H1 (cell line): ENCODE results near the gene RFX3. TPM values are rescaled to one million over a fixed set of nuclear protein-coding genes. Genes with fewer than 3 reads are reported as not detected.

Source experiments
- ATF2 ChIP-seq: IDR thresholded peaks from 2 replicates; pipeline ENCODE4 v1.6.1; 2012; ENCODE audit warnings: low read length, inconsistent platforms
- CREB1 ChIP-seq: IDR thresholded peaks from 2 replicates; pipeline ENCODE4 v1.6.1; 2012; ENCODE audit warnings: inconsistent platforms
- GABPA ChIP-seq: IDR thresholded peaks from 2 replicates; pipeline ENCODE4 v1.6.1; 2011; ENCODE audit warnings: mild to moderate bottlenecking, low read length, moderate library complexity, borderline replicate concordance; ENCODE audit not compliant: insufficient read depth
- HDAC2 ChIP-seq, 2 experiments: fragments of 300-600 bp in 1 of 2; sonication (generic) in 1 of 2; IDR thresholded peaks; 2 replicates each; pipeline ENCODE4 v1.6.1; 2011 to 2012; ENCODE audit warnings: low read depth in 2 of 2, low read length in 2 of 2, mild to moderate bottlenecking in 2 of 2, moderate library complexity in 2 of 2, borderline replicate concordance in 1 of 2, inconsistent platforms in 1 of 2
- NRF1 ChIP-seq: IDR thresholded peaks from 2 replicates; pipeline ENCODE4 v1.6.1; 2011; ENCODE audit warnings: mild to moderate bottlenecking, low read depth, low read length, improper control_type of control experiment
- RAD21 ChIP-seq, 2 experiments: IDR thresholded peaks in 1 of 2; conservative IDR thresholded peaks in 1 of 2; 2 replicates each; pipeline ENCODE4 v1.6.1; 2011; ENCODE audit warnings: low read depth in 2 of 2, low read length in 2 of 2, improper control_type of control experiment in 1 of 2, inconsistent platforms in 1 of 2, mild to moderate bottlenecking in 1 of 2, moderate library complexity in 1 of 2
- TAF7 ChIP-seq: optimal IDR thresholded peaks from 2 replicates; pipeline ENCODE3; 2011; ENCODE audit warnings: low read depth, mild to moderate bottlenecking, inconsistent platforms, low read length, moderate library complexity, borderline replicate concordance
- TBP ChIP-seq: IDR thresholded peaks from 2 replicates; pipeline ENCODE4 v1.6.1; 2011; ENCODE audit warnings: low read depth, low read length, improper control_type of control experiment
- polyA plus RNA-seq, 7 experiments: library from polyadenylated mRNA; depleted of rRNA in 3 of 7; stranded (reverse) in 5 of 7; unstranded in 2 of 7; fragments of >200 nt in 5 of 7; fragments of 200-250 nt in 2 of 7; gene quantifications; 1 replicate in 5 of 7; 2 replicates in 1 of 7; 4 replicates in 1 of 7; pipeline versions ENCODE4 v1.2.1 to v1.2.3, GENCODE V29; 2011 to 2013; ENCODE audit warnings: missing spikeins in 2 of 7, mixed read lengths in 2 of 7
- total RNA-seq: library from RNA; stranded (reverse); fragmentation: NEBNext Ultra II Directional; extraction: Animal tissue kit (Norgen Biotek cat#: 25700); gene quantifications from 2 replicates; pipeline ENCODE4 v1.2.1, GENCODE V29; 2021

RFX3 gene
- total and polyA plus RNA-seq, 2 of the 8 experiments (the other 6 are each of a cell fraction or from before 2014, with no cell fraction given) = 4.9 to 22.6 TPM

- TF ChIP-seq ATF2 = no peak
- no peak for TF ChIP-seq NRF1
- TF ChIP-seq GABPA = no peak
- no peak for TF ChIP-seq RAD21 (IDR thresholded peaks at IDR 0.05 in 1 of 2, conservative IDR thresholded peaks at IDR 0.05 in 1 of 2; ENCODE audit: low read depth in 2 of 2, low read length in 2 of 2)
- TF ChIP-seq CREB1 = no peak
- TF ChIP-seq HDAC2 (IDR thresholded peaks at IDR 0.05; ENCODE audit: borderline replicate concordance in 1 of 2, low read depth in 2 of 2, low read length in 2 of 2) = no peak
- no peak for TF ChIP-seq TBP
- TF ChIP-seq TAF7 = no peak
Observed at GRCh38 chr9:3520564-3520963, 5.2 kb downstream of the RFX3 start (continued).
